ENCODE results near the gene CELF4.

- TF ChIP-seq CTCF (conservative IDR thresholded peaks at IDR 0.05) (no peak), ZFX (IDR thresholded peaks at IDR 0.05) (no peak)
Measured at GRCh38 chr18:37536656-37537055, 28.9 kb downstream of the CELF4 start.

Measured in C4-2B (cell line).